HG02885 (cell line): ENCODE results near the gene CLIC3.

Experiments used
- ATAC-seq: cut with Tn5 transposase; IDR thresholded peaks from one replicate; pipeline ENCODE4 v1.9.1; 2021; ENCODE audit warnings: mild to moderate bottlenecking; ENCODE audit not compliant: unreplicated experiment, poor library complexity

CLIC3 gene

GRCh38 chr9:136971746-136972145 is 24.6 kb downstream of the CLIC3 start:
- ATAC-seq = no peak

- no peak for ATAC-seq
Observed at GRCh38 chr9:136970361-136970760, 26.0 kb downstream of the CLIC3 start.

- no peak for ATAC-seq
Observed at GRCh38 chr9:136969774-136970173, 26.6 kb downstream of the CLIC3 start.

- no peak for ATAC-seq
Observed at GRCh38 chr9:136969150-136969549, 27.2 kb downstream of the CLIC3 start.

- ATAC-seq = no peak
Observed at GRCh38 chr9:136968333-136969127, 27.8 kb downstream of the CLIC3 start.

- no peak for ATAC-seq
Observed at GRCh38 chr9:136965771-136966484, 30.4 kb downstream of the CLIC3 start.

GRCh38 chr9:136964833-136965422 is 31.4 kb downstream of the CLIC3 start:
- no peak for ATAC-seq

- ATAC-seq = no peak
Observed at GRCh38 chr9:136964171-136964689, 32.1 kb downstream of the CLIC3 start.

GRCh38 chr9:136963751-136964150 is 32.6 kb downstream of the CLIC3 start:
- ATAC-seq = no peak

- no peak for ATAC-seq
Observed at GRCh38 chr9:136963341-136963740, 33.0 kb downstream of the CLIC3 start.

GRCh38 chr9:136962701-136963248 is 33.6 kb downstream of the CLIC3 start:
- ATAC-seq = no peak

- no peak for ATAC-seq
Observed at GRCh38 chr9:136962163-136962562, 34.2 kb downstream of the CLIC3 start.

- ATAC-seq = no peak
Observed at GRCh38 chr9:136961279-136962065, 34.9 kb downstream of the CLIC3 start.

- no peak for ATAC-seq
Observed at GRCh38 chr9:136960938-136961275, 35.5 kb downstream of the CLIC3 start.

GRCh38 chr9:136960212-136960937 is 36.0 kb downstream of the CLIC3 start:
- ATAC-seq = no peak

GRCh38 chr9:136958898-136959850 is 37.2 kb downstream of the CLIC3 start:
- ATAC-seq = no peak

- ATAC-seq = no peak
Observed at GRCh38 chr9:136958473-136958872, 37.9 kb downstream of the CLIC3 start.

GRCh38 chr9:136957901-136958300 is 38.5 kb downstream of the CLIC3 start:
- ATAC-seq = no peak
